ENCODE data around the gene ATP9A.
"Not testable (repeated sequence)": the region's sequence is repeated elsewhere in the genome, so short reads cannot be mapped to it uniquely, and the experiment has no call there.

Gene ATP9A

GRCh38 chr20:51695574-51696303, 72.5 kb downstream of the ATP9A start:
- no peak for DNase-seq (ENCODE audit: low read depth in 2 of 2)

GRCh38 chr20:51692806-51693400, 75.3 kb downstream of the ATP9A start:
- no peak for DNase-seq (ENCODE audit: low read depth in 2 of 2)

- DNase-seq (ENCODE audit: low read depth in 2 of 2): no peak
These were observed 76.5 kb downstream of the ATP9A start for GRCh38 chr20:51691703-51692102.

GRCh38 chr20:51688600-51689244, 79.5 kb downstream of the ATP9A start:
- no peak for DNase-seq (ENCODE audit: low read depth in 2 of 2)

GRCh38 chr20:51687630-51688029, 80.6 kb downstream of the ATP9A start:
- no peak for DNase-seq (ENCODE audit: low read depth in 2 of 2)

GRCh38 chr20:51687108-51687507, 81.1 kb downstream of the ATP9A start:
- no peak for DNase-seq (ENCODE audit: low read depth in 2 of 2)

- not testable (repeated sequence) for DNase-seq (ENCODE audit: low read depth in 2 of 2)
These were observed 82.7 kb downstream of the ATP9A start for GRCh38 chr20:51685494-51685893.

GRCh38 chr20:51680067-51680749, 88.0 kb downstream of the ATP9A start:
- no peak for DNase-seq (ENCODE audit: low read depth in 2 of 2)

GRCh38 chr20:51679254-51679921, 88.8 kb downstream of the ATP9A start:
- no peak for DNase-seq (ENCODE audit: low read depth in 2 of 2)

- DNase-seq (ENCODE audit: low read depth in 2 of 2): no peak
These were observed 90.0 kb downstream of the ATP9A start for GRCh38 chr20:51678026-51678697.

GRCh38 chr20:51668947-51669346, 99.2 kb downstream of the ATP9A start:
- DNase-seq (ENCODE audit: low read depth in 2 of 2): no peak

- no peak for DNase-seq (ENCODE audit: low read depth in 2 of 2)
These were observed 99.7 kb downstream of the ATP9A start for GRCh38 chr20:51668515-51668914.

- no peak for DNase-seq (ENCODE audit: low read depth in 2 of 2)
These were observed 100.7 kb downstream of the ATP9A start for GRCh38 chr20:51667491-51667890.

GRCh38 chr20:51667002-51667408, 101.2 kb downstream of the ATP9A start:
- DNase-seq (ENCODE audit: low read depth in 2 of 2): peak in 1 of 2 donors; percentile 12

GRCh38 chr20:51666126-51666525, 102.1 kb downstream of the ATP9A start:
- DNase-seq (ENCODE audit: low read depth in 2 of 2): no peak

GRCh38 chr20:51665543-51666118, 102.6 kb downstream of the ATP9A start:
- no peak for DNase-seq (ENCODE audit: low read depth in 2 of 2)

- peak; percentile 24 to 42 for DNase-seq (ENCODE audit: low read depth in 2 of 2)
These were observed 106.5 kb downstream of the ATP9A start for GRCh38 chr20:51661609-51662178.

GRCh38 chr20:51660672-51661608, 107.2 kb downstream of the ATP9A start:
- DNase-seq (ENCODE audit: low read depth in 2 of 2): no peak

GRCh38 chr20:51659491-51660050, 108.6 kb downstream of the ATP9A start:
- no peak for DNase-seq (ENCODE audit: low read depth in 2 of 2)

Measured in stimulated activated CD8-positive, alpha-beta memory T cell treated with anti-CD3 and anti-CD28 coated beads, Interleukin-7, amount 100 ng/mL, for 4 hours (primary cell).